Astrocyte of the hippocampus (primary cell): Measurements from ENCODE around the gene COL5A3.

Experiments
- DNase-seq: peaks from one replicate; pipeline ENCODE4 v3.0.0; 2011; ENCODE audit warnings: low read depth, low spot score

Gene COL5A3

GRCh38 chr19:10011974-10012373 is 1.7 kb upstream of the COL5A3 start:
- DNase-seq, result no peak

DNA sequence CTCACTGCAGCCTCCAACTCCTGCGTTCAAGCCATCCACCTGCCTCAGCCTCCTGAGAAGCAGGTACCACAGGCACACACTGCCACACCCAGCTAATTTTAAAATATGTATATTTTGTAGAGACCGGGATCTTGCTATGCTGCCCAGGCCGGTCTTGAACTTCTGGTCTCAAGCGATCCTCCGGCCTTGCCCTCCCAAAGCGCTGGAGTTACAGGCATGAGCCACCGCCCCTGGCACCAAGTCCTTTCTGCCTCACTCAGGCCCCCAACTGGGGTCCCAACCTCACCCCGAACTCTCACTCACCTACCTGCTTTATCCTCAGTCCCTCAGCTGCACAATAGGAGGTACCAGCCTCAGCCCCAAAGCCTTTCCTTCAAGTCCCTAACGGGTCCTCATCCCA is 635 bp upstream of the COL5A3 start:
- no peak for DNase-seq

GRCh38 chr19:10009714-10010224 is 535 bp downstream of the COL5A3 start:
- no peak for DNase-seq

GRCh38 chr19:10008184-10008765 is 2.0 kb downstream of the COL5A3 start:
- DNase-seq, result no peak

- peak; percentile 38 for DNase-seq
These were observed 2.7 kb downstream of the COL5A3 start for GRCh38 chr19:10007371-10008183.

- DNase-seq, result no peak
These were observed 3.5 kb downstream of the COL5A3 start for GRCh38 chr19:10006752-10007323.

GRCh38 chr19:10006335-10006708 is 4.0 kb downstream of the COL5A3 start:
- peak; percentile 33 for DNase-seq

DNA sequence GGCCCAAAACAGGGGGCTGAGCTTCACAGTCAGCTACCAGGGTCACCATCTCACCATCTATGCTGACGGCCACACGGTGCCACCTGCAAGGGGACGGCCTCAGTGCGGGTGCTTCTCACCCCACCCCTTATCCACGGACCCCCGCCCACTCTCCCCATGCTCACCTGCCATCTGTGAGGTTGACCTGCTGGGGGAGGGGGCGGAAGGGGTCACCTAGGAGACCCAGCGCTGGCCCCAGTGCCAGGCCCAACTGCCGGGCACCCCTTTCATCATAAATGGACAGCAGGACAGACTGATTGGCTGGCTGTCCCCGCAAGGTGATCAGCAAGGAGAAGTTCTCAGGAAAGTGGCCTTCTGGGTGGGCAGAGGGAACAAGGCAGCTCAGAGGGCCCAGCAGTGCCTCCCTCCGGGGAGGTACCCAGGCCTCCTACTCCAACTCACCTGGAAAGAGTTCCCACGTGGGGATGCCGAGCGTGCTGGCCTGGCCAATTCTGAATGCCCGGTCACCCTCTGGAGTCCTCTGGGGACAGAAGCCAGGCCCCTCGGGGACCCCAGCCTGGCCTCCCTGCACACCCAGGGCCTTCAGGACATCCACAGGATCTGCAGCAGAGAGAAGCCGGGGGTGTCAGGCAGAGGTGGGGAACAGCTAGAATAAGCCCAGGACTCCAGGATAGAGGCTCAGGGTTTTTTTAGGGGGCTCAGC is 4.5 kb downstream of the COL5A3 start:
- DNase-seq, result no peak

- DNase-seq, result no peak
These were observed 5.7 kb downstream of the COL5A3 start for GRCh38 chr19:10004617-10005016.

DNA sequence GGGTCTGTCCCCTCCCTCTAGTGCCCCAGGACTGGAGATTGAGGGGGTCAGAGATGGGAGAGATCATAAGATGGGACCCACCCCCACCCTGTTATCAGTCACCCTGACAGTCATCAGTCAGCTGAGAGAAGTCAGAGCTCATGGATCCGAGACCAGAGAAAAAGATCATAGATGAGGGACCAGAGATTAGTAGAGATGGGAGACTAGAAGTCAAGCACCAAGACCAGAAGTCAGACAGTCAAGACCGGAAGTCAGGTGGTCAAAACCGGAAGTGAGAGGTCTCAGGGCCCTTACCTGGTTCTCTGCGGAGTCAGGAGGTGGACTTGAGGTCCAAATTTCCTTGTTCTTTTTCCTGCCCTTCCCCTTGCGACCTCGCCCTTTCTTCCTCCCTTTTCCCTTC is 7.0 kb downstream of the COL5A3 start:
- DNase-seq, result no peak

DNA sequence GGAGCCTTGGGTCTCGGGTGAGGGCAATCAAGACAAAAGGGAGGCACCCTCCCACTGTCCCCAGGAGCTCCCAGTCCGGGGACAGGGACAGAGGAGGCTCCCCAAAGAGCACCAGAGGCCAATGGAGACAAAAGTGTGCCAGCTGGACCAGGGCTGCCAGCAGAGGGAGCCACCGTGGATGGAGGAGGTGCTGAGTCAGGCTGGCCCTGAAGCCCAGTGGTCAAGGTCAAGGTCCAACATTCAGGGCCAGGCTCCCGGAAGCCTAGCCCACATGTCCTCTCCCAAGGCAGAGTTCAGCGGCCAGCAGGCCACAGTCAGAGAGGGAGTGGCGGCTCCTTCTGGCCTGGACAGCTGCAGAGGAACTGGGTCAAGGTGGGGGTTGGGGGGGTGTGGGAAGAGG is 8.4 kb downstream of the COL5A3 start:
- peak; percentile 9 for DNase-seq

DNA sequence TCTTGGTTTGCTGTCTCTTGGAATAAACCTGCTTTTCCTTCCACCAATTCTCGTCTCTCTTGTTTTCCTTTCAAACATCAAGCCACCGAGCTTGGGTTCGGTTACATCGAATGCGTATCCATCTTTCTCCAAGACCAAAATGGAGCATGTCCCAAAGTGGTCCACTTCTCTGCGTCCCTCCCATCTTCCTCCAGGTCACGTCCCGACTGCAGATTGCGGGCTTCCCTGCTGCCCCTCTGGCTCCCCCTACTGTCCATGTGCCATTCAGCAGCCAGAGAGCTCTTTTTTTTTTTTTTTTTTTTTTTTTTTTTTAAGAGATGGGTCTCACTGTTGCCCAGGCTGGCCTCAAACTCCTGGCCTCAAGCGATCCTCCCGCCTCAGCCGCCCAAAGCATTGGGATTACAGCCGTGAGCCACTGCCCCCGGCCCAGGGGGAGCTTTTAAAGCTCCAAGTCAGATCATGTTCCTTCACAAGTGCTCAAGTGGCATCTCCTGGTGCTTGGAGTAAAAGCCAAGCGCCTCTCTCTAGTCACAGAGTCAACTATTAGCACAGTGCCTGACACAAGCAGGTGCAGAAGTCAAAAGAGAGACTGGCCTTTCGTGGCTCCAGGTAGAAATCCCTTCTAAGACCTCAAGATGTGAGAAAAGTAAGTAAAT is 10.0 kb downstream of the COL5A3 start:
- peak; percentile 80 for DNase-seq

GRCh38 chr19:9996541-9996940 is 13.8 kb downstream of the COL5A3 start:
- DNase-seq, result no peak

DNA sequence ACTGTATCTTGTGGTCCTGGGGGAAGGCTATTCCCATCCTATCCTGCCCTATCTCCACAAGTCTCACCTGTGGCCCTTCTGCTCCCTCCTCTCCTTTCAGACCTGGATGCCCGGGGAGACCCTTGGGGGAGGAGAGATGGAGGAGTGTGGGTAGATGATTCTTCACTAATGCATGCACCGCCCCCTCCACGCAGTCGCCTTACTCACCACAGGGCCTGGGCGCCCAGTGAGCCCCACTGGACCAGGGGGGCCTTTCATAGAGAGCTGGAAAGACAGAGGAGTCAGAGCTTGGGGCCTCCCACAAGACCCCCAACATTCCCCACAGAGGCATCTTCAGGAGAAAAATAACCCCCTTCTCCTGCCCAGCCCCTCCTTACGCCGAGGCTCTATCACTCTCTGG is 14.3 kb downstream of the COL5A3 start:
- DNase-seq, result no peak

DNA sequence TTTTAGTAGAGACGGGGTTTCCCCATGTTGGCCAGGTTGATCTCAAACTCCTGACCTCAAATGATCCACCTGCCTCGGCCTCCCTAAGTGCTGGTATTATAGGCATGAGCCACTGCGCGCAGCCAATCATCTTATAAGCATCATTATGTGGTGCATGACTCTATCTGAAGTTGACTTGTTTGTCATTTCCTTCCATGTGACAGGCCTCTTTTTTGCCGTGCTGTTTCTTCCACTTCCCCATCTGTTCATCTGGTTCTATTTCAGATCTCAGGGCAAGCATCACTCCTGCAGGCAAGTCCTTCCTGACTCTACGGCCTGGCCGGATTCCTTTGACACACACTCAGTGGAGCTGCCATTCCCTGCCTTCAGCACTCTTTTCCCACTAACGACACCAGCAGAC is 15.2 kb downstream of the COL5A3 start:
- no peak for DNase-seq

GRCh38 chr19:9991425-9992191 is 18.7 kb downstream of the COL5A3 start:
- DNase-seq, result no peak

DNA sequence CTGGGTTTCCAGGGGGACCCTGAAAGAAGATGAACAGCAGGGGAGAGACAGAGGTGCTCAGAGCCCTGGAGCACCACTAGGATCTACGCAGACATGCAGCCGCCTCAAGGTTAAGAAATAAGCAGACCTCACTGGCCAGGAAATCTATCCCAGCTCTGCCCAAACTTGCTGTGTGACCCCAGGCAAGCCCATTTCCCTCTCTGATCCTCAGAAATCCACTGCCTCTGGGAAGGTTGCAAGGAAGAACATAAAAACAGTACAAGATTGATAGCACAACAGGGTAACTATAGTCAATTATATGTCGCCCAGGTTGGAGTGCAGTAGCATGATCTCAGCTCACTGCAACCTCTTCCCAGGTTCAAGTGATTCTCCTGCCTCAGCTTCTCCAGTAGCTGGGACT is 20.8 kb downstream of the COL5A3 start:
- no peak for DNase-seq

DNA sequence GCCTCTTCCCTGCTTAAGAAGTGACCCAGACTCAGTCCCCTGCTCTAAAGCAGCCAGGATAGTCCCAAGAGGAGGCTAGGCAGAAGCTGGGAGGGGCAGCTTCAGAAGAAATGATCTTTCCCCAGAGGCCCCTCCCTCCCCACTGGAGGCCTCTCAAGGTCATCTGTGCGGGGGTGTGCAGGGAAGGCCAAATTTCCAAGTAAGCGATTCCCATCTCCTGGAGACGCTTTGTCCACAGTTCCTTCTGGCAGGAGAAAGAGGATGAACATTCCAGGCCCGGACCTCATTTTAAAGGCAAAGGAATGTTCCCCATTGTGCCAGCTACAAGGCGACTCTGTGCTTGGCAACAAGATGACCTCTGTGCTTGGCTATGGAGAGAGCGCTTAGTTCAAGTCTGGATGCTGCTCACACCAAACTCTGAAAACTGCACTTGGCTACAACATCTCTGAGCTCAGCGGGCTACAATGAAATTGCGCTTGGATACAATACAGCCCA is 23.5 kb downstream of the COL5A3 start:
- peak; percentile 81 for DNase-seq

- no peak for DNase-seq
These were observed 28.7 kb downstream of the COL5A3 start for GRCh38 chr19:9981406-9982260.

GRCh38 chr19:9972103-9972502 is 38.2 kb downstream of the COL5A3 start:
- DNase-seq, result no peak
